K562 (cell line): Measurements from ENCODE around the gene CHRNE. TPM values are rescaled to one million over a fixed set of nuclear protein-coding genes. Genes with fewer than 3 reads are reported as not detected.

Source experiments
- ARID1B ChIP-seq: fragments of 450-650 bp; IDR thresholded peaks from 2 replicates; pipeline ENCODE4 v1.6.1; 2016; ENCODE audit warnings: antibody characterized with exemption, mild to moderate bottlenecking, inconsistent platforms
- ATF1 ChIP-seq, 2 experiments: fragments of 450-650 bp in 1 of 2; IDR thresholded peaks; 2 replicates each; pipeline ENCODE4 v1.6.1; 2016; ENCODE audit warnings: missing compliant biosample characterization in 1 of 2, missing genetic modification characterization in 1 of 2
- GTF2E2 ChIP-seq: fragments of 200-800 bp; sonication (Bioruptor generic); IDR thresholded peaks from 2 replicates; pipeline ENCODE4 v1.6.1; 2016; ENCODE audit warnings: missing genetic modification characterization, missing compliant biosample characterization
- KDM4B ChIP-seq, 2 experiments: fragments of 450-650 bp in 1 of 2; sonication (generic) in 1 of 2; IDR thresholded peaks; 2 replicates each; pipeline ENCODE4 v1.6.1; 2016 to 2017; ENCODE audit warnings: borderline replicate concordance in 2 of 2, antibody characterized with exemption in 1 of 2, low read depth in 1 of 2, mild to moderate bottlenecking in 1 of 2
- MAZ ChIP-seq, 2 experiments: fragments of 450-650 bp in 1 of 2; sonication (generic) in 1 of 2; formaldehyde crosslinking; IDR thresholded peaks in 1 of 2; conservative IDR thresholded peaks in 1 of 2; 2 replicates each; pipeline versions ENCODE4 v1.4.0 to v1.5.0; 2020; ENCODE audit warnings: mild to moderate bottlenecking in 1 of 2, missing genetic modification reagents in 1 of 2
- MEIS2 ChIP-seq: fragments of 450-650 bp; IDR thresholded peaks from 2 replicates; pipeline ENCODE4 v1.6.1; 2014; ENCODE audit warnings: mild to moderate bottlenecking; ENCODE audit not compliant: partially characterized antibody
- NFRKB ChIP-seq: fragments of 450-650 bp; IDR thresholded peaks from 2 replicates; pipeline ENCODE4 v1.6.1; 2016; ENCODE audit warnings: low read depth
- SIRT6 ChIP-seq: IDR thresholded peaks from one replicate; pipeline ENCODE4 v1.6.1; 2012; ENCODE audit warnings: low read depth, mild to moderate bottlenecking, control low read depth, inconsistent platforms, low read length, moderate library complexity
- SMAD4 ChIP-seq: fragments of 250-450 bp; sonication (Bioruptor Pico); conservative IDR thresholded peaks from 2 replicates; pipeline ENCODE4 v1.8.0; 2021; ENCODE audit warnings: inconsistent platforms, mild to moderate bottlenecking, moderate library complexity
- TAF7 ChIP-seq: fragments of 450-650 bp; IDR thresholded peaks from 2 replicates; pipeline ENCODE4 v1.6.1; 2016; ENCODE audit warnings: missing genetic modification characterization, missing compliant biosample characterization
- YY1 ChIP-seq, 3 experiments: IDR thresholded peaks; 2 replicates each; pipeline ENCODE4 v1.6.1; 2011; ENCODE audit warnings: low read length in 2 of 3, mild to moderate bottlenecking in 2 of 3, moderate library complexity in 2 of 3, borderline replicate concordance in 1 of 3, control low read depth in 1 of 3, low read depth in 1 of 3; ENCODE audit not compliant: insufficient read depth in 3 of 3, insufficient replicate concordance in 2 of 3, control insufficient read depth in 1 of 3, insufficient read length in 1 of 3; ENCODE audit errors: extremely low read depth in 1 of 3
- ZC3H4 ChIP-seq: sonication (generic); formaldehyde crosslinking; IDR thresholded peaks from 2 replicates; pipeline ENCODE4 v1.9.0; 2021; ENCODE audit warnings: missing genetic modification reagents, borderline replicate concordance
- ZNF707 ChIP-seq: fragments of 250-450 bp; sonication (Bioruptor Pico); conservative IDR thresholded peaks from 2 replicates; pipeline ENCODE4 v1.8.0; 2022; ENCODE audit warnings: inconsistent platforms, mild to moderate bottlenecking, moderate library complexity
- polyA plus RNA-seq, 8 experiments: library from polyadenylated mRNA; depleted of rRNA in 4 of 8; stranded (reverse) in 5 of 8; unstranded in 3 of 8; fragments of >200 nt; fragmentation: Nextera tagmentation in 2 of 8; fragmentation: Illumina TruSeq in 1 of 8; extraction: Ambion mirVana in 2 of 8; extraction: Trizol in 1 of 8; gene quantifications; 2 replicates each; pipeline versions ENCODE4 v1.2.1 to v1.2.3, GENCODE V29; 2011 to 2014; ENCODE audit warnings: inconsistent platforms in 1 of 8, missing spikeins in 1 of 8
- total RNA-seq, 7 experiments: library from RNA; depleted of rRNA in 6 of 7; stranded (reverse); fragments of >200 nt in 6 of 7; fragmentation: Illumina TruSeq in 2 of 7; extraction: Trizol in 2 of 7; gene quantifications; 2 replicates each; pipeline versions ENCODE4 v1.2.1 to v1.2.3, GENCODE V29; 2011 to 2021; ENCODE audit warnings: low replicate concordance in 1 of 7
- TF ChIP-seq, protein P1 (sequence below): sonication (generic); formaldehyde crosslinking; IDR thresholded peaks from 2 replicates; pipeline ENCODE4 v1.4.0; 2020; ENCODE audit warnings: mild to moderate bottlenecking, missing genetic modification reagents
- TF ChIP-seq, protein P2 (sequence below), 2 experiments: IDR thresholded peaks in 1 of 2; conservative IDR thresholded peaks in 1 of 2; 2 replicates each; pipeline ENCODE4 v1.6.1; 2016; ENCODE audit warnings: low read depth in 2 of 2, mild to moderate bottlenecking in 1 of 2, missing compliant biosample characterization in 1 of 2, missing genetic modification characterization in 1 of 2, moderate library complexity in 1 of 2
- TF ChIP-seq, protein P3 (sequence below): fragments of 450-650 bp; IDR thresholded peaks from one replicate; pipeline ENCODE4 v1.6.1; 2018; ENCODE audit warnings: mild to moderate bottlenecking, moderate library complexity; ENCODE audit not compliant: partially characterized antibody
- TF ChIP-seq, protein P4 (sequence below): fragments of 450-650 bp; IDR thresholded peaks from 2 replicates; pipeline ENCODE4 v1.6.1; 2016; ENCODE audit warnings: missing biosample characterization, missing genetic modification characterization

CHRNE gene
- total and polyA plus RNA-seq, 9 of the 15 experiments (the other 6 are each of a cell fraction or from before 2014, with no cell fraction given), result not detected

DNA sequence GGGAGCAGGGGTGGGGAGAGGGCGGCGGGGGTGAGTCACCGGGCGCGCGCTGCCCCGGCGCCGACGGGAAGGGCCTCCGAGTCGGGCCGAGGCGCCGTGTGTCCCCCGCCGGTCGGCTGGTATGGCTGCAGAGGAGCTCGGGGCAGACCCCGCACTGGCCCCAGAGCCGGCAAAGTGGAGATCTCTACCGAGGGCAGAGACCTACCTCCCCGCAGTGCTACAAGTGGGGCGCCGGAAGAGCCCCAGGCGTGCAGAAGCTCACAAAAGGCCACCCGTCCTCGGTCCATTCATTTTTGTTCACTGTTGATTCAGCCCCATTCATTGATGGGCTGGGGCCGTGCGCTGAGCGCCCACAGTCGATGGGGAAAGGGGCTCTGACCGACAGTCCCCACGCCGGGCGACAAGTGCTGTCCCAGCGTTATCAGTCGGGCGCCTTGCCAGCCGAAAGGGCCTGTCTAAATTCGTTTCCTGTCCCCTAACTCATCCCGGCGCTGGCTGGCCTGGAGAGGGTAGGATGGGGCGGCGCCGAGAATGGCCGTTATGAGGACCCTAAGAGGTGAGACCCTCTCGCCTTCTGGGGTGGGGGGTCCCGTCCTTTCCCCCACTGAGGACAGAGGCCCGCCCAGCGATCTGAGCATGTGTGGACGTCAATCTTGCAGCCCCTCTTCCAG, 47.3 kb upstream of the CHRNE start (continued):
- TF ChIP-seq, protein P1, sequence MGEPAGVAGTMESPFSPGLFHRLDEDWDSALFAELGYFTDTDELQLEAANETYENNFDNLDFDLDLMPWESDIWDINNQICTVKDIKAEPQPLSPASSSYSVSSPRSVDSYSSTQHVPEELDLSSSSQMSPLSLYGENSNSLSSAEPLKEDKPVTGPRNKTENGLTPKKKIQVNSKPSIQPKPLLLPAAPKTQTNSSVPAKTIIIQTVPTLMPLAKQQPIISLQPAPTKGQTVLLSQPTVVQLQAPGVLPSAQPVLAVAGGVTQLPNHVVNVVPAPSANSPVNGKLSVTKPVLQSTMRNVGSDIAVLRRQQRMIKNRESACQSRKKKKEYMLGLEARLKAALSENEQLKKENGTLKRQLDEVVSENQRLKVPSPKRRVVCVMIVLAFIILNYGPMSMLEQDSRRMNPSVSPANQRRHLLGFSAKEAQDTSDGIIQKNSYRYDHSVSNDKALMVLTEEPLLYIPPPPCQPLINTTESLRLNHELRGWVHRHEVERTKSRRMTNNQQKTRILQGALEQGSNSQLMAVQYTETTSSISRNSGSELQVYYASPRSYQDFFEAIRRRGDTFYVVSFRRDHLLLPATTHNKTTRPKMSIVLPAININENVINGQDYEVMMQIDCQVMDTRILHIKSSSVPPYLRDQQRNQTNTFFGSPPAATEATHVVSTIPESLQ, result no peak
- TF ChIP-seq NFRKB (peak; percentile 30; the same call in 1 of the 2 replicates), SIRT6 (no peak), MAZ (CRISPR knock-in tag; conservative IDR thresholded peaks at IDR 0.05 in 1 of 2, IDR thresholded peaks at IDR 0.05 in 1 of 2) (peak; percentile 1 to 71; a peak in 2 of 4 replicates), GTF2E2 (tag) (0 out of 2 replicates have a peak, but pooled peaks have one; percentile 58), ATF1 (CRISPR knock-in tag; IDR thresholded peaks at IDR 0.05) (no peak), ATF1 (tag; IDR thresholded peaks at IDR 0.05) (peak; percentile 9; the same call in 1 of the 2 replicates), ZC3H4 (CRISPR knock-in tag) (0 out of 2 replicates have a peak, but pooled peaks have one; percentile 24), MEIS2 (peak; percentile 45), ARID1B (peak; percentile 44), YY1 (IDR thresholded peaks at IDR 0.05; ENCODE audit: borderline replicate concordance in 1 of 3, control insufficient read depth in 1 of 3, extremely low read depth in 1 of 3, insufficient read depth in 3 of 3, insufficient read length in 1 of 3, insufficient replicate concordance in 2 of 3, low read depth in 1 of 3, low read length in 2 of 3) (peak in 1 of 3 experiments; percentile 25), TAF7 (tag) (no peak), SMAD4 (no peak; the same call in 1 of the 2 replicates), ZNF707 (CRISPR knock-in tag) (no peak), KDM4B (IDR thresholded peaks at IDR 0.05; ENCODE audit: borderline replicate concordance in 2 of 2, low read depth in 1 of 2) (no peak; a peak in 1 of 4 replicates)
- TF ChIP-seq, protein P2, sequence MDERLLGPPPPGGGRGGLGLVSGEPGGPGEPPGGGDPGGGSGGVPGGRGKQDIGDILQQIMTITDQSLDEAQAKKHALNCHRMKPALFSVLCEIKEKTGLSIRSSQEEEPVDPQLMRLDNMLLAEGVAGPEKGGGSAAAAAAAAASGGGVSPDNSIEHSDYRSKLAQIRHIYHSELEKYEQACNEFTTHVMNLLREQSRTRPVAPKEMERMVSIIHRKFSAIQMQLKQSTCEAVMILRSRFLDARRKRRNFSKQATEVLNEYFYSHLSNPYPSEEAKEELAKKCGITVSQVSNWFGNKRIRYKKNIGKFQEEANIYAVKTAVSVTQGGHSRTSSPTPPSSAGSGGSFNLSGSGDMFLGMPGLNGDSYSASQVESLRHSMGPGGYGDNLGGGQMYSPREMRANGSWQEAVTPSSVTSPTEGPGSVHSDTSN (CRISPR knock-in tag; IDR thresholded peaks at IDR 0.05; ENCODE audit: low read depth), result no peak
- TF ChIP-seq, protein P2 (tag; conservative IDR thresholded peaks at IDR 0.05; ENCODE audit: low read depth), result no peak
- TF ChIP-seq, protein P3, sequence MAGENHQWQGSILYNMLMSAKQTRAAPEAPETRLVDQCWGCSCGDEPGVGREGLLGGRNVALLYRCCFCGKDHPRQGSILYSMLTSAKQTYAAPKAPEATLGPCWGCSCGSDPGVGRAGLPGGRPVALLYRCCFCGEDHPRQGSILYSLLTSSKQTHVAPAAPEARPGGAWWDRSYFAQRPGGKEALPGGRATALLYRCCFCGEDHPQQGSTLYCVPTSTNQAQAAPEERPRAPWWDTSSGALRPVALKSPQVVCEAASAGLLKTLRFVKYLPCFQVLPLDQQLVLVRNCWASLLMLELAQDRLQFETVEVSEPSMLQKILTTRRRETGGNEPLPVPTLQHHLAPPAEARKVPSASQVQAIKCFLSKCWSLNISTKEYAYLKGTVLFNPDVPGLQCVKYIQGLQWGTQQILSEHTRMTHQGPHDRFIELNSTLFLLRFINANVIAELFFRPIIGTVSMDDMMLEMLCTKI, result no peak
- TF ChIP-seq, protein P4, sequence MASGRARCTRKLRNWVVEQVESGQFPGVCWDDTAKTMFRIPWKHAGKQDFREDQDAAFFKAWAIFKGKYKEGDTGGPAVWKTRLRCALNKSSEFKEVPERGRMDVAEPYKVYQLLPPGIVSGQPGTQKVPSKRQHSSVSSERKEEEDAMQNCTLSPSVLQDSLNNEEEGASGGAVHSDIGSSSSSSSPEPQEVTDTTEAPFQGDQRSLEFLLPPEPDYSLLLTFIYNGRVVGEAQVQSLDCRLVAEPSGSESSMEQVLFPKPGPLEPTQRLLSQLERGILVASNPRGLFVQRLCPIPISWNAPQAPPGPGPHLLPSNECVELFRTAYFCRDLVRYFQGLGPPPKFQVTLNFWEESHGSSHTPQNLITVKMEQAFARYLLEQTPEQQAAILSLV (tag), result no peak
